ENCODE measurements around the gene CNTNAP2.

CNTNAP2 gene

GRCh38 chr7:147997636-147998035 lies 1881.0 kb downstream of the CNTNAP2 start:
- H3K4me1 Mint-ChIP-seq (ENCODE audit: low read depth in 2 of 2) = no peaks in the 10 kb centered on the region
- H3K36me3 Mint-ChIP-seq (ENCODE audit: insufficient read depth) = no peaks in the 10 kb centered on the region
- H3K27me3 Mint-ChIP-seq = no peaks in the 10 kb centered on the region
- peaks cover 0 to 7% of the 10 kb centered on the region in 2 donors for H3K9me3 Mint-ChIP-seq
- no peak overlapping the region for H3K27ac Mint-ChIP-seq
- H3K4me3 Mint-ChIP-seq = no peak overlapping the region
- no peak for ATAC-seq (replicated peaks)
- no peak for DNase-seq

- DNase-seq (no peak), ATAC-seq (replicated peaks) (no peak)
- Mint-ChIP-seq H3K9me3 (peaks cover 0 to 7% of the 10 kb centered on the region in 2 donors), H3K36me3 (ENCODE audit: insufficient read depth) (no peaks in the 10 kb centered on the region), H3K27ac (no peak overlapping the region), H3K27me3 (no peaks in the 10 kb centered on the region), H3K4me1 (ENCODE audit: low read depth in 2 of 2) (no peaks in the 10 kb centered on the region), H3K4me3 (no peak overlapping the region)
These were observed 1883.4 kb downstream of the CNTNAP2 start for GRCh38 chr7:147999962-148000361.

- no peaks in the 10 kb centered on the region for H3K4me1 Mint-ChIP-seq (ENCODE audit: low read depth in 2 of 2)
- H3K9me3 Mint-ChIP-seq = peaks cover 0 to 5% of the 10 kb centered on the region in 2 donors
- DNase-seq (no peak), ATAC-seq (replicated peaks) (no peak)
- no peaks in the 10 kb centered on the region for H3K27me3 Mint-ChIP-seq
- no peak overlapping the region for H3K4me3 Mint-ChIP-seq
- H3K27ac Mint-ChIP-seq = no peak overlapping the region
- no peaks in the 10 kb centered on the region for H3K36me3 Mint-ChIP-seq (ENCODE audit: insufficient read depth)
These were observed 1895.2 kb downstream of the CNTNAP2 start for GRCh38 chr7:148011753-148012152.

- Mint-ChIP-seq H3K27me3 (no peaks in the 10 kb centered on the region), H3K27ac (no peak overlapping the region), H3K9me3 (peaks cover 0 to 5% of the 10 kb centered on the region in 2 donors), H3K4me3 (no peak overlapping the region), H3K36me3 (ENCODE audit: insufficient read depth) (no peaks in the 10 kb centered on the region), H3K4me1 (ENCODE audit: low read depth in 2 of 2) (no peaks in the 10 kb centered on the region)
- ATAC-seq (replicated peaks) (no peak), DNase-seq (no peak)
These were observed 1897.4 kb downstream of the CNTNAP2 start for GRCh38 chr7:148014001-148014400.

GRCh38 chr7:148014541-148014940 lies 1897.9 kb downstream of the CNTNAP2 start:
- Mint-ChIP-seq H3K9me3 (peaks cover 0 to 5% of the 10 kb centered on the region in 2 donors), H3K27ac (no peak overlapping the region), H3K27me3 (no peaks in the 10 kb centered on the region), H3K4me1 (ENCODE audit: low read depth in 2 of 2) (no peaks in the 10 kb centered on the region), H3K4me3 (no peak overlapping the region), H3K36me3 (ENCODE audit: insufficient read depth) (no peaks in the 10 kb centered on the region)
- ATAC-seq (replicated peaks) (no peak), DNase-seq (no peak)

- peaks cover 0 to 22% of the 10 kb centered on the region in 2 donors for H3K9me3 Mint-ChIP-seq
- no peak overlapping the region for H3K27ac Mint-ChIP-seq
- H3K4me3 Mint-ChIP-seq = no peak overlapping the region
- H3K4me1 Mint-ChIP-seq (ENCODE audit: low read depth in 2 of 2) = no peaks in the 10 kb centered on the region
- no peaks in the 10 kb centered on the region for H3K27me3 Mint-ChIP-seq
- ATAC-seq (replicated peaks) (no peak), DNase-seq (no peak)
- H3K36me3 Mint-ChIP-seq (ENCODE audit: insufficient read depth) = no peaks in the 10 kb centered on the region
These were observed 1900.5 kb downstream of the CNTNAP2 start for GRCh38 chr7:148017126-148017525.

GRCh38 chr7:148020679-148021078 lies 1904.1 kb downstream of the CNTNAP2 start:
- no peaks in the 10 kb centered on the region for H3K27me3 Mint-ChIP-seq
- ATAC-seq (replicated peaks) (no peak), DNase-seq (no peak)
- no peaks in the 10 kb centered on the region for H3K4me1 Mint-ChIP-seq (ENCODE audit: low read depth in 2 of 2)
- peaks cover 3 to 32% of the 10 kb centered on the region in 2 donors for H3K9me3 Mint-ChIP-seq
- no peak overlapping the region for H3K4me3 Mint-ChIP-seq
- H3K36me3 Mint-ChIP-seq (ENCODE audit: insufficient read depth) = no peaks in the 10 kb centered on the region
- H3K27ac Mint-ChIP-seq = no peak overlapping the region

GRCh38 chr7:148021507-148022045 lies 1905.0 kb downstream of the CNTNAP2 start:
- DNase-seq (no peak), ATAC-seq (replicated peaks) (no peak)
- Mint-ChIP-seq H3K4me1 (ENCODE audit: low read depth in 2 of 2) (no peaks in the 10 kb centered on the region), H3K27ac (no peak overlapping the region), H3K4me3 (no peak overlapping the region), H3K36me3 (ENCODE audit: insufficient read depth) (no peaks in the 10 kb centered on the region), H3K27me3 (no peaks in the 10 kb centered on the region), H3K9me3 (peaks cover 3 to 28% of the 10 kb centered on the region in 2 donors)

- no peaks in the 10 kb centered on the region for H3K27me3 Mint-ChIP-seq
- H3K27ac Mint-ChIP-seq = no peak overlapping the region
- H3K4me3 Mint-ChIP-seq = no peak overlapping the region
These were observed 1906.2 kb downstream of the CNTNAP2 start for GRCh38 chr7:148022832-148023231.

GRCh38 chr7:148026713-148027112 lies 1910.1 kb downstream of the CNTNAP2 start:
- ATAC-seq (replicated peaks) (no peak), DNase-seq (no peak)
- no peaks in the 10 kb centered on the region for H3K27me3 Mint-ChIP-seq
- no peak overlapping the region for H3K4me3 Mint-ChIP-seq
- H3K27ac Mint-ChIP-seq = no peak overlapping the region
- H3K4me1 Mint-ChIP-seq (ENCODE audit: low read depth in 2 of 2) = no peaks in the 10 kb centered on the region
- H3K36me3 Mint-ChIP-seq (ENCODE audit: insufficient read depth) = peaks cover 5% of the 10 kb centered on the region
- H3K9me3 Mint-ChIP-seq = peaks cover 3 to 15% of the 10 kb centered on the region in 2 donors

More at GRCh38 chr7:148022832-148023231, 1906.2 kb downstream of the CNTNAP2 start:
- ATAC-seq (replicated peaks) (no peak), DNase-seq (no peak)
- Mint-ChIP-seq H3K36me3 (ENCODE audit: insufficient read depth) (peaks cover 2% of the 10 kb centered on the region), H3K9me3 (peaks cover 3 to 28% of the 10 kb centered on the region in 2 donors), H3K4me1 (ENCODE audit: low read depth in 2 of 2) (no peaks in the 10 kb centered on the region)

GRCh38 chr7:148028165-148028564 lies 1911.6 kb downstream of the CNTNAP2 start:
- peaks cover 3 to 10% of the 10 kb centered on the region in 2 donors for H3K9me3 Mint-ChIP-seq
- H3K4me3 Mint-ChIP-seq = no peak overlapping the region
- H3K36me3 Mint-ChIP-seq (ENCODE audit: insufficient read depth) = peaks cover 5% of the 10 kb centered on the region
- H3K27ac Mint-ChIP-seq = no peak overlapping the region
- no peak for ATAC-seq (replicated peaks)
- H3K4me1 Mint-ChIP-seq (ENCODE audit: low read depth in 2 of 2) = no peaks in the 10 kb centered on the region
- DNase-seq = no peak
- no peaks in the 10 kb centered on the region for H3K27me3 Mint-ChIP-seq

GRCh38 chr7:148031019-148031418 lies 1914.4 kb downstream of the CNTNAP2 start:
- no peak overlapping the region for H3K4me3 Mint-ChIP-seq
- peaks cover 5% of the 10 kb centered on the region for H3K36me3 Mint-ChIP-seq (ENCODE audit: insufficient read depth)
- no peaks in the 10 kb centered on the region for H3K4me1 Mint-ChIP-seq (ENCODE audit: low read depth in 2 of 2)
- H3K9me3 Mint-ChIP-seq = peaks cover 0 to 3% of the 10 kb centered on the region in 2 donors
- ATAC-seq (replicated peaks) (no peak), DNase-seq (no peak)
- H3K27me3 Mint-ChIP-seq = no peaks in the 10 kb centered on the region
- no peak overlapping the region for H3K27ac Mint-ChIP-seq

- peaks cover 5% of the 10 kb centered on the region for H3K36me3 Mint-ChIP-seq (ENCODE audit: insufficient read depth)
These were observed 1915.2 kb downstream of the CNTNAP2 start for GRCh38 chr7:148031811-148032210.

GRCh38 chr7:148035950-148036349 lies 1919.3 kb downstream of the CNTNAP2 start:
- no peak overlapping the region for H3K27ac Mint-ChIP-seq
- ATAC-seq (replicated peaks) (no peak), DNase-seq (no peak)
- no peaks in the 10 kb centered on the region for H3K27me3 Mint-ChIP-seq
- peaks cover 0 to 3% of the 10 kb centered on the region in 2 donors for H3K9me3 Mint-ChIP-seq
- no peaks in the 10 kb centered on the region for H3K36me3 Mint-ChIP-seq (ENCODE audit: insufficient read depth)
- no peak overlapping the region for H3K4me3 Mint-ChIP-seq
- no peaks in the 10 kb centered on the region for H3K4me1 Mint-ChIP-seq (ENCODE audit: low read depth in 2 of 2)

More at GRCh38 chr7:148031811-148032210, 1915.2 kb downstream of the CNTNAP2 start:
- DNase-seq (no peak), ATAC-seq (replicated peaks) (no peak)
- Mint-ChIP-seq H3K27ac (no peak overlapping the region), H3K27me3 (no peaks in the 10 kb centered on the region), H3K9me3 (peaks cover 0 to 3% of the 10 kb centered on the region in 2 donors), H3K4me1 (ENCODE audit: low read depth in 2 of 2) (no peaks in the 10 kb centered on the region), H3K4me3 (no peak overlapping the region)

All from effector memory CD8-positive, alpha-beta T cell (primary cell).